ENCODE data around the gene SMARCAL1. TPM values are rescaled to one million over a fixed set of nuclear protein-coding genes. Genes with fewer than 3 reads are reported as not detected.

The SMARCAL1 gene
- 31.5 and 34.3 TPM in 2 replicates for total RNA-seq

- intact Hi-C loops (cut with micrococcal nuclease) = loop anchor here (1.0 to 10.0 kb wide), 10 partner anchors 80 to 1604 kb away; partner anchors contain the start of genes ATIC, BARD1, MREG and RPL37A
- Mint-ChIP-seq H3K4me1 (peaks cover 31% of the 10 kb centered on the region), H3K27ac (peak within 1 kb of the TSS; percentile 97), H3K9me3 (no peaks in the 10 kb centered on the region), H3K27me3 (peaks cover 9% of the 10 kb centered on the region), H3K36me3 (ENCODE audit: low read depth) (peaks cover 29% of the 10 kb centered on the region), H3K4me3 (peak within 1 kb of the TSS; percentile 97)
- POLR2A ChIA-PET = interaction anchor here (0.7 to 2.8 kb wide), 5 partner anchors 63 to 303 kb away, joined by 3 to 17 read pairs (median 14); partner anchors contain the start of genes RPL37A and XRCC5
- ATAC-seq (ENCODE audit: low read depth) = peak; percentile 93
- peak; percentile 96 for DNase-seq
- TF ChIP-seq, protein P1, sequence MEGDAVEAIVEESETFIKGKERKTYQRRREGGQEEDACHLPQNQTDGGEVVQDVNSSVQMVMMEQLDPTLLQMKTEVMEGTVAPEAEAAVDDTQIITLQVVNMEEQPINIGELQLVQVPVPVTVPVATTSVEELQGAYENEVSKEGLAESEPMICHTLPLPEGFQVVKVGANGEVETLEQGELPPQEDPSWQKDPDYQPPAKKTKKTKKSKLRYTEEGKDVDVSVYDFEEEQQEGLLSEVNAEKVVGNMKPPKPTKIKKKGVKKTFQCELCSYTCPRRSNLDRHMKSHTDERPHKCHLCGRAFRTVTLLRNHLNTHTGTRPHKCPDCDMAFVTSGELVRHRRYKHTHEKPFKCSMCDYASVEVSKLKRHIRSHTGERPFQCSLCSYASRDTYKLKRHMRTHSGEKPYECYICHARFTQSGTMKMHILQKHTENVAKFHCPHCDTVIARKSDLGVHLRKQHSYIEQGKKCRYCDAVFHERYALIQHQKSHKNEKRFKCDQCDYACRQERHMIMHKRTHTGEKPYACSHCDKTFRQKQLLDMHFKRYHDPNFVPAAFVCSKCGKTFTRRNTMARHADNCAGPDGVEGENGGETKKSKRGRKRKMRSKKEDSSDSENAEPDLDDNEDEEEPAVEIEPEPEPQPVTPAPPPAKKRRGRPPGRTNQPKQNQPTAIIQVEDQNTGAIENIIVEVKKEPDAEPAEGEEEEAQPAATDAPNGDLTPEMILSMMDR (IDR thresholded peaks at IDR 0.05) = no peak
- CTCF ChIA-PET = interaction anchor here (1.0 kb wide), 1 partner anchor 190 kb away, joined by 5 read pairs; no protein-coding TSS in a partner anchor
Measured at GRCh38 chr2:216412022-216412999, at the start of gene SMARCAL1. TSS of gene SMARCAL1 (plus strand) at chr2:216412484. CDS start at chr2:216414705, 2,221 bp downstream.

DNA sequence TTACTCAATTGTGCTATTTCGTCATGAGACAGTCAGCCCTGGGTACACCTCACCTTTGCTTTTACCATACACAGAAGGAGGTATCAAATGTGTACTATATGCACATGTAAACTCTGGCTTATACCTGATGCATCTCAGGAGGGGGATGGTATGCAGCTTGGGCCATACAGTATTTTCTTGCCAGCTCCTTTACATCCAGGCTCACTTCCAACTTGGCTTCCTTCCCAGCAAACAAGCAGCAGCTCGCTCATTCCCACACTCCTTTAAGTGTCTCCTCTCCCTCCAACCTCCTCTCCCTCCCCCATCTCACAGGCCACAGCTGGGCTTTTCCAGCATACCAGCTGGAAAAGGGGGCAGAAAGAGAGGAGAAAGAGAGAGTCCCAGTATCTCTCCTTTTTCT is 49.6 kb upstream of the SMARCAL1 start:
- ChIA-PET POLR2A (no interaction called here), CTCF (no interaction called here)
- intact Hi-C loops (cut with micrococcal nuclease) = no loop called here
- Mint-ChIP-seq H3K9me3 (no peaks in the 10 kb centered on the region), H3K27me3 (peaks cover 41% of the 10 kb centered on the region), H3K36me3 (ENCODE audit: low read depth) (no peaks in the 10 kb centered on the region), H3K4me1 (no peaks in the 10 kb centered on the region), H3K27ac (no peak overlapping the region), H3K4me3 (no peak overlapping the region)
- TF ChIP-seq, protein P1 (IDR thresholded peaks at IDR 0.05) = no peak
- DNase-seq = no peak
- ATAC-seq (ENCODE audit: low read depth) = no peak

DNA sequence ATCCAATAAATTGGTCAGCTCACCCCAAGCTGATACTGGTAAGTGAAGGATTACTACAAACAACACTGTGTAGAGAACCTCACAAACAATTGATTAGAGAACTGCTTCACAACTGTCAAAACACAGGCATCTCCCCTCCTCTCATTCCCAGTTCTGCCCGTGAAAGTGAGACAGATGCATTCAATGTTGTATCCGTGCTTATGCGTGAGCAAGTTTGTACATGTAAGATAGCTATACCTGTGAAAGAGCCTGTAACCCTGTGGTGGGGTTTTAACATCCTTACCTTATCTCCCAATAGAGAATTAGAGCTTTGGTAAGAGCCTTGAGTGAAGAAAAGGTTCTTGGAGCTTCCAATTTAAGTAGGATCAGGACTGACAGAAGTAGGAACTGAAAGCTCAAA is 49.1 kb upstream of the SMARCAL1 start:
- no peak overlapping the region for H3K27ac Mint-ChIP-seq
- ATAC-seq (ENCODE audit: low read depth) (no peak), DNase-seq (no peak)
- H3K27me3 Mint-ChIP-seq = peaks cover 43% of the 10 kb centered on the region
- no peaks in the 10 kb centered on the region for H3K36me3 Mint-ChIP-seq (ENCODE audit: low read depth)
- no peaks in the 10 kb centered on the region for H3K9me3 Mint-ChIP-seq
- TF ChIP-seq, protein P1 (IDR thresholded peaks at IDR 0.05) = no peak
- H3K4me3 Mint-ChIP-seq = no peak overlapping the region
- ChIA-PET POLR2A (interaction anchor here (0.5 kb wide), 1 partner anchor 116 kb away, joined by 5 read pairs; no protein-coding TSS in a partner anchor), CTCF (no interaction called here)
- intact Hi-C loops (cut with micrococcal nuclease) = no loop called here
- H3K4me1 Mint-ChIP-seq = no peaks in the 10 kb centered on the region

DNA sequence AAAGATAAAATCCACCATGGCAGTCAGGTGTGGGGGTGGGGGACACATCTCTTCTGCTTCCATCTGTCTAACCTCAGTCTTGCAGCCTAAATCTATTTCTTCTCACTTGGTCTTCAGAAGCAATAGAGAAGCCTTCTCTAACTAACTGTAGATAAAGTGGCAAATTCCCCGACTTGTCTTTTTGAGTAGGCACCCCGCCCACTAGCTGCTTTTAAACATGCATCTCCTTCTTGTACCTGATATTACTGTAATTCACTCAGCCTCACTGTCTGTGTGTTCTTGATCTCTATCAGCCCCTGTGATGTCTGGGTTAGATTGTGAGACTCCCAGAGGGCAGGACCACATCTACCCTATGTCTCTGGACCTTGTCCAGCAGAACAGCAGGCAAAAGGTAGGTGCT is 46.8 kb upstream of the SMARCAL1 start:
- no peak overlapping the region for H3K27ac Mint-ChIP-seq
- no peak overlapping the region for H3K4me3 Mint-ChIP-seq
- POLR2A ChIA-PET = no interaction called here
- peaks cover 50% of the 10 kb centered on the region for H3K27me3 Mint-ChIP-seq
- TF ChIP-seq, protein P1 (IDR thresholded peaks at IDR 0.05) = no peak
- ATAC-seq (ENCODE audit: low read depth) (no peak), DNase-seq (no peak)
- no peaks in the 10 kb centered on the region for H3K9me3 Mint-ChIP-seq
- CTCF ChIA-PET = interaction anchor here (0.6 kb wide), 1 partner anchor 1384 kb away, joined by 3 read pairs; no protein-coding TSS in a partner anchor
- H3K36me3 Mint-ChIP-seq (ENCODE audit: low read depth) = no peaks in the 10 kb centered on the region
- intact Hi-C loops (cut with micrococcal nuclease) = no loop called here
- peaks cover under 1% of the 10 kb centered on the region for H3K4me1 Mint-ChIP-seq
